H1 (cell line): ENCODE data around the gene ADSS1. TPM values are rescaled to one million over a fixed set of nuclear protein-coding genes. Genes with fewer than 3 reads are reported as not detected.
A peak's percentile ranks its signal among the peaks of the same experiment; 100 is the strongest.

Experiments
- CTCF ChIA-PET: fragments of 300-600 bp; sonication (Branson Sonifier 250); formaldehyde crosslinking; loops from one replicate; lab custom pipeline; 2021; ENCODE audit not compliant: partially characterized antibody; lab: Charles Lee
- POLR2A ChIA-PET: fragments of 300-600 bp; sonication (Branson Sonifier 250); formaldehyde crosslinking; loops from one replicate; lab custom pipeline; 2021; ENCODE audit warnings: inconsistent platforms; ENCODE audit not compliant: partially characterized antibody; lab: Charles Lee
- DNase-seq, 2 experiments: peaks; one replicate each; pipeline versions ENCODE4 v3.0.0 to v3.0.0-alpha.2; 2010 to 2022; ENCODE audit warnings: low spot score in 2 of 2, low read depth in 1 of 2, mixed read lengths in 1 of 2
- FAIRE-seq: peaks from 2 replicates; lab custom pipeline; 2011; peaks lifted over from hg19 to GRCh38; lab: Jason Lieb, UNC
- H2AFZ ChIP-seq: 2 replicates; pipeline ENCODE4 v1.8.1; 2012; ENCODE audit warnings: low read length, inconsistent platforms
- H2AK5ac ChIP-seq: 2 replicates; pipeline ENCODE4 v1.6.1; 2013; ENCODE audit warnings: low read depth, low read length
- H2BK120ac ChIP-seq: replicated peaks from 2 replicates; pipeline ENCODE3; 2013; ENCODE audit warnings: low read depth, low read length, inconsistent platforms
- H2BK12ac ChIP-seq: 2 replicates; pipeline ENCODE4 v1.6.1; 2013; ENCODE audit warnings: low read depth, low read length
- H2BK15ac ChIP-seq: 2 replicates; pipeline ENCODE4 v1.6.1; 2013; ENCODE audit warnings: low read length
- H2BK20ac ChIP-seq: 2 replicates; pipeline ENCODE4 v1.6.1; 2013; ENCODE audit warnings: low read length
- H2BK5ac ChIP-seq: 2 replicates; pipeline ENCODE4 v1.6.1; 2013; ENCODE audit warnings: low read depth, low read length
- H3K14ac ChIP-seq: 2 replicates; pipeline ENCODE4 v1.6.1; 2013; ENCODE audit warnings: inconsistent platforms; ENCODE audit not compliant: insufficient read length
- H3K18ac ChIP-seq: 2 replicates; pipeline ENCODE4 v1.6.1; 2013; ENCODE audit warnings: low read length; ENCODE audit errors: extremely low read depth
- H3K23ac ChIP-seq: 2 replicates; pipeline ENCODE4 v1.6.1; 2013; ENCODE audit warnings: inconsistent platforms; ENCODE audit not compliant: insufficient read length
- H3K23me2 ChIP-seq: 2 replicates; pipeline ENCODE4 v1.6.1; 2013; ENCODE audit warnings: low read depth, low read length
- H3K27ac ChIP-seq: 2 replicates; pipeline ENCODE4 v1.6.1; 2011; ENCODE audit warnings: low read depth, low read length, inconsistent platforms
- H3K27me3 ChIP-seq, 4 experiments: replicated peaks in 1 of 4; 1 replicate in 1 of 4; 2 replicates in 3 of 4; pipeline versions ENCODE4 v1.6.1 to v1.8.1; 2011 to 2013; ENCODE audit warnings: low read length in 3 of 4, mild to moderate bottlenecking in 3 of 4, inconsistent platforms in 2 of 4, mixed read lengths in 2 of 4, moderate library complexity in 1 of 4; ENCODE audit not compliant: control insufficient read depth in 3 of 4, insufficient read depth in 3 of 4; ENCODE audit errors: extremely low read depth in 1 of 4
- H3K36me3 ChIP-seq, 4 experiments: 2 replicates each; pipeline versions ENCODE4 v1.6.1 to v1.8.1; 2011 to 2013; ENCODE audit warnings: mild to moderate bottlenecking in 4 of 4, low read length in 3 of 4, moderate library complexity in 2 of 4, control low read depth in 1 of 4, inconsistent platforms in 1 of 4; ENCODE audit not compliant: insufficient read depth in 4 of 4, control insufficient read depth in 2 of 4
- H3K4ac ChIP-seq: replicated peaks from 2 replicates; pipeline ENCODE3; 2013; ENCODE audit warnings: low read length, low read depth, mixed read lengths, inconsistent platforms; ENCODE audit not compliant: insufficient read length
- H3K4me1 ChIP-seq, 4 experiments: replicated peaks in 1 of 4; 1 replicate in 1 of 4; 2 replicates in 3 of 4; pipeline versions ENCODE4 v1.6.1 to v1.8.1; 2011 to 2013; ENCODE audit warnings: low read length in 3 of 4, inconsistent platforms in 2 of 4, mixed read lengths in 1 of 4; ENCODE audit not compliant: insufficient read depth in 4 of 4, control insufficient read depth in 3 of 4
- H3K4me2 ChIP-seq, 2 experiments: 2 replicates each; pipeline versions ENCODE4 v1.6.1 to v1.8.1; 2011 to 2013; ENCODE audit warnings: low read depth in 2 of 2, low read length in 2 of 2, control low read depth in 1 of 2, inconsistent platforms in 1 of 2, mild to moderate bottlenecking in 1 of 2; ENCODE audit not compliant: insufficient read depth in 1 of 2
- H3K4me3 ChIP-seq, 4 experiments: fragments of 200-600, 300-600 bp in 1 of 4; sonication (generic), shearing (Covaris generic), sonication (Bioruptor Twin) in 1 of 4; 2 replicates each; pipeline versions ENCODE4 v1.5.1 to v1.8.1; 2011 to 2016; ENCODE audit warnings: low read length in 4 of 4, low read depth in 3 of 4, control low read depth in 2 of 4, inconsistent platforms in 2 of 4, mild to moderate bottlenecking in 2 of 4, mixed read lengths in 1 of 4, moderate library complexity in 1 of 4; ENCODE audit not compliant: insufficient read depth in 2 of 4; ENCODE audit errors: extremely low read depth in 1 of 4
- H3K56ac ChIP-seq: replicated peaks from 2 replicates; pipeline ENCODE3; 2013; ENCODE audit warnings: low read depth, mild to moderate bottlenecking, mixed read lengths, low read length, inconsistent platforms; ENCODE audit not compliant: insufficient read length
- H3K79me1 ChIP-seq: 2 replicates; pipeline ENCODE4 v1.6.1; 2013; ENCODE audit warnings: low read depth, low read length, control low read depth
- H3K79me2 ChIP-seq, 2 experiments: 2 replicates each; pipeline versions ENCODE4 v1.6.1 to v1.8.1; 2012 to 2013; ENCODE audit warnings: low read length in 2 of 2, mild to moderate bottlenecking in 2 of 2, inconsistent platforms in 1 of 2; ENCODE audit not compliant: insufficient read depth in 2 of 2, control insufficient read depth in 1 of 2
- H3K9ac ChIP-seq, 4 experiments: replicated peaks in 1 of 4; 1 replicate in 1 of 4; 2 replicates in 3 of 4; pipeline versions ENCODE4 v1.6.1 to v1.8.1; 2011 to 2013; ENCODE audit warnings: low read depth in 3 of 4, low read length in 3 of 4, control low read depth in 2 of 4, mild to moderate bottlenecking in 2 of 4, moderate library complexity in 2 of 4, inconsistent platforms in 1 of 4; ENCODE audit errors: extremely low read depth in 1 of 4
- H3K9me3 ChIP-seq, 2 experiments: 2 replicates each; pipeline versions ENCODE4 v1.6.1 to v1.8.1; 2012 to 2013; ENCODE audit warnings: mild to moderate bottlenecking in 2 of 2, moderate library complexity in 2 of 2, control low read depth in 1 of 2, inconsistent platforms in 1 of 2, low read depth in 1 of 2, low read length in 1 of 2, mixed read lengths in 1 of 2; ENCODE audit not compliant: insufficient read depth in 2 of 2
- H4K20me1 ChIP-seq, 2 experiments: replicated peaks in 1 of 2; 2 replicates each; pipeline versions ENCODE3 to v1.8.1; 2011 to 2013; ENCODE audit warnings: inconsistent platforms in 2 of 2, low read length in 2 of 2, mild to moderate bottlenecking in 1 of 2; ENCODE audit not compliant: insufficient read depth in 2 of 2, control insufficient read depth in 1 of 2
- H4K5ac ChIP-seq: 2 replicates; pipeline ENCODE4 v1.6.1; 2013; ENCODE audit warnings: low read length, low read depth, mixed read lengths, inconsistent platforms; ENCODE audit not compliant: insufficient read length
- H4K8ac ChIP-seq: 2 replicates; pipeline ENCODE4 v1.8.0; 2013; ENCODE audit warnings: mild to moderate bottlenecking, moderate library complexity, low read length, inconsistent platforms; ENCODE audit not compliant: insufficient read depth; ENCODE audit errors: extremely low read depth
- H4K91ac ChIP-seq: replicated peaks from 2 replicates; pipeline ENCODE3; 2013; ENCODE audit warnings: low read length, mixed read lengths, inconsistent platforms; ENCODE audit not compliant: insufficient read length
- CEBPB ChIP-seq: IDR thresholded peaks from 2 replicates; pipeline ENCODE4 v1.6.1; 2012; ENCODE audit warnings: low read depth, low read length
- CHD2 ChIP-seq: IDR thresholded peaks from 2 replicates; pipeline ENCODE4 v1.6.1; 2012; ENCODE audit warnings: low read length, improper control_type of control experiment
- KDM1A ChIP-seq: fragments of 200-600, 300-600 bp; sonication (generic); IDR thresholded peaks from 2 replicates; pipeline ENCODE4 v1.7.1; 2016; ENCODE audit warnings: mild to moderate bottlenecking, low read length, borderline replicate concordance
- SP1 ChIP-seq: IDR thresholded peaks from 2 replicates; pipeline ENCODE4 v1.6.1; 2011; ENCODE audit warnings: low read depth, low read length
- SRF ChIP-seq: IDR thresholded peaks from 2 replicates; pipeline ENCODE4 v1.6.1; 2011; ENCODE audit warnings: mild to moderate bottlenecking, low read depth, low read length, moderate library complexity
- TEAD4 ChIP-seq: IDR thresholded peaks from 2 replicates; pipeline ENCODE4 v1.6.1; 2012; ENCODE audit warnings: low read depth, low read length, inconsistent platforms, mixed read lengths
- WGBS, 2 experiments: shearing (Covaris generic) in 1 of 2; methylation state at CpG; one replicate each; pipeline versions ENCODE4 v1.1.6 to v1.1.7; 2013 to 2015; ENCODE audit warnings: low lambda C conversion rate in 2 of 2, mixed read lengths in 2 of 2, inconsistent platforms in 1 of 2, low coverage in 1 of 2, missing lambda C conversion rate in 1 of 2; ENCODE audit not compliant: insufficient replicate concordance in 2 of 2, insufficient coverage in 1 of 2, insufficient read length in 1 of 2; ENCODE audit errors: extremely low coverage in 1 of 2, missing lambda C conversion rate in 1 of 2; 5-methylcytosine and 5-hydroxymethylcytosine counted together
- polyA plus RNA-seq, 7 experiments: library from polyadenylated mRNA; depleted of rRNA in 3 of 7; stranded (reverse) in 5 of 7; unstranded in 2 of 7; fragments of >200 nt in 5 of 7; fragments of 200-250 nt in 2 of 7; gene quantifications; 1 replicate in 5 of 7; 2 replicates in 1 of 7; 4 replicates in 1 of 7; pipeline versions ENCODE4 v1.2.1 to v1.2.3, GENCODE V29; 2011 to 2013; ENCODE audit warnings: missing spikeins in 2 of 7, mixed read lengths in 2 of 7
- total RNA-seq: library from RNA; stranded (reverse); fragmentation: NEBNext Ultra II Directional; extraction: Animal tissue kit (Norgen Biotek cat#: 25700); gene quantifications from 2 replicates; pipeline ENCODE4 v1.2.1, GENCODE V29; 2021

The ADSS1 gene
- total and polyA plus RNA-seq, 2 of the 8 experiments (the other 6 are each of a cell fraction or from before 2014, with no cell fraction given) = 7.1 to 7.9 TPM

GRCh38 chr14:104688505-104689108 lies 35.4 kb upstream of the ADSS1 start:
- Histone ChIP-seq H4K8ac (peak overlapping the region; percentile 89), H2BK15ac (peak overlapping the region; percentile 29; the same call in 1 of the 2 replicates), H3K9me3 (no peaks in the 10 kb centered on the region), H2BK5ac (peak overlapping the region; percentile 66; the same call in 1 of the 2 replicates), H2AK5ac (no peak overlapping the region; the same call in 1 of the 2 replicates), H2BK120ac (no peak overlapping the region), H3K56ac (peak overlapping the region; percentile 10), H4K20me1 (peaks cover 3 to 29% of the 10 kb centered on the region in 2 experiments), H2BK12ac (peak overlapping the region; percentile 87; the same call in 1 of the 2 replicates), H3K79me1 (peaks cover 16% of the 10 kb centered on the region), H3K23me2 (peaks cover 18% of the 10 kb centered on the region; the same call in 1 of the 2 replicates), H3K4me1 (peaks cover 0 to 35% (median 26%) of the 10 kb centered on the region in 4 experiments; a peak in 6 of 7 replicates), H3K36me3 (no peaks in the 10 kb centered on the region; a peak in 1 of 8 replicates), H3K79me2 (peaks cover 0 to 31% of the 10 kb centered on the region in 2 experiments; a peak in 2 of 4 replicates), H3K18ac (peak overlapping the region; percentile 71), H3K4me3 (peak overlapping the region; percentile 26 to 80 (median 46); a peak in 7 of 8 replicates), H3K4me2 (peak overlapping the region; percentile 67 to 79), H4K91ac (peak overlapping the region; percentile 91), H3K9ac (no peak overlapping the region), H3K4ac (peak overlapping the region; percentile 23), H2BK20ac (no peak overlapping the region), H2AFZ (no peak overlapping the region), H3K27me3 (no peaks in the 10 kb centered on the region; a peak in 2 of 7 replicates), H3K27ac (no peak overlapping the region), H4K5ac (peak overlapping the region; percentile 69), H3K14ac (no peak overlapping the region), H3K23ac (no peak overlapping the region)
- WGBS, 2 experiments = 57% methylated on average over 24 of the region's 24 CpGs; no CpG with 5 or more reads in 1 of the 2 experiments
- POLR2A ChIA-PET = interaction anchor here (0.8 to 3.8 kb wide), 4 partner anchors 9 to 65 kb away, joined by 3 to 28 read pairs (median 4); no protein-coding TSS in a partner anchor
- TF ChIP-seq TEAD4 = no peak
- no peak for TF ChIP-seq SP1
- TF ChIP-seq CEBPB = peak; percentile 63; the same call in 1 of the 2 replicates
- no peak for TF ChIP-seq SRF
- TF ChIP-seq KDM1A = peak; percentile 80; the same call in 1 of the 2 replicates
- no peak for TF ChIP-seq CHD2
- CTCF ChIA-PET = interaction anchor here (0.6 to 1.9 kb wide), 7 partner anchors 10 to 357 kb away, joined by 3 to 8 read pairs (median 3); no protein-coding TSS in a partner anchor
- FAIRE-seq = no peak
- DNase-seq = no peak
